Type B pancreatic cell (in vitro differentiated cells): ENCODE data around the gene ATP6V1F. TPM values are rescaled to one million over a fixed set of nuclear protein-coding genes. Genes with fewer than 3 reads are reported as not detected.

ENCODE experiments used
- DNase-seq: peaks from one replicate; pipeline ENCODE4 v3.0.0; 2021; ENCODE audit warnings: mixed read lengths; ENCODE audit not compliant: unreplicated experiment; ENCODE audit errors: extremely low spot score
- H3K27ac Mint-ChIP-seq: 2 replicates; pipeline ENCODE4 v1.8.0; 2021; ENCODE audit warnings: mild to moderate bottlenecking, mixed read lengths
- H3K27me3 Mint-ChIP-seq: 2 replicates; pipeline ENCODE4 v1.8.0; 2021; ENCODE audit warnings: mixed read lengths
- H3K36me3 Mint-ChIP-seq: 2 replicates; pipeline ENCODE4 v1.8.0; 2021; ENCODE audit warnings: mixed read lengths
- H3K4me1 Mint-ChIP-seq: one replicate; pipeline ENCODE4 v1.8.0; 2021; ENCODE audit warnings: mixed read lengths; ENCODE audit not compliant: unreplicated experiment
- H3K4me3 Mint-ChIP-seq: 2 replicates; pipeline ENCODE4 v1.8.0; 2021; ENCODE audit warnings: mild to moderate bottlenecking, mixed read lengths
- H3K9me3 Mint-ChIP-seq: 2 replicates; pipeline ENCODE4 v1.8.0; 2021; ENCODE audit warnings: mixed read lengths
- CTCF ChIP-seq: fragments of 200-600 bp; sonication (generic); conservative IDR thresholded peaks from 2 replicates; pipeline ENCODE4 v1.5.0; 2021; ENCODE audit warnings: antibody characterized with exemption, mild to moderate bottlenecking
- total RNA-seq: library from RNA; stranded (reverse); gene quantifications from 2 replicates; pipeline ENCODE4 v1.2.1, GENCODE V29; 2021; ENCODE audit warnings: low replicate concordance

ATP6V1F gene
- total RNA-seq, 1 donor from 2014 or later, result 144 TPM

DNA sequence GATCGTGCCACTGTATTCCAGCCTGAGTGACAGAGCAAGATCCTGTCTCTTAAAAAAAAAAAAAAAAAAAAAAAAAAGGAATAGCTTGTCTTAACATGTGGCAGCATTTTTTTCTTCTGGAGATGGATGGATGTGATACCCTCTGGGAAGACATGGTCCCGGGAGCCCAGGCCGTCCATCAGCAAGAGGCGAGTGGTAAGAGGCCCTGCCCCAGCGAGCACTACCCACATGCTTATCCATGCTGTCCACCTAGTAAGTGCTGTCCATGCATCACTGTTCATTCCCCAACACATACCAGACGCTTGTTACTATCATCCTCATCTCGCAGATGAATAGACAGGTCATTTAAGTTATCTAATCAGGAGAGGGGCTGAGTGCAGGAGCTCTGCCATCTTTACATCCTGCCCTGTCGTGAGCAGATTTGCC lies 12.9 kb downstream of the ATP6V1F start:
- DNase-seq, result no peak
- Mint-ChIP-seq H3K4me3 (no peak overlapping the region), H3K36me3 (no peaks in the 10 kb centered on the region), H3K27ac (no peak overlapping the region), H3K4me1 (no peaks in the 10 kb centered on the region), H3K9me3 (no peaks in the 10 kb centered on the region), H3K27me3 (peaks cover 12% of the 10 kb centered on the region)
- no peak for TF ChIP-seq CTCF

DNA sequence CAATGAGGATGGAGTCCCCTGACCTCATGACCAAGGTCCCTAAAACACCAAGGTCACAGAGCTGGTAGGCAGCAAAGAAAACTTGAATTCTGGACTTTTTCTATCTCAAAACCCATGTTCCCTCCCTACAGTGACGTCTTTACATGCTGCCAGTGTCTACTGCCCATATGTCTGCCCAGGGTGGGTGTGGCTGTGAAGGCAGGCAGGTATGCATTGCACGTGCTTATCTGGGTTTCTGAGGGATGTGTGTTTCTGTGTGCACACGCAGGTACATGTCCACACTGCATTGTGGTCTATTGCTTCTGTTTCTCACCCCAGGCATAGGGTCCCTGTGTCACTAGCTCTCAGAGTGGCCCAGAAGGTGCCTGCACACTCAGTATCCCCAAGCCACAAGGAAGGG lies 13.5 kb downstream of the ATP6V1F start:
- H3K27me3 Mint-ChIP-seq, result peaks cover 9% of the 10 kb centered on the region
- no peak overlapping the region for H3K4me3 Mint-ChIP-seq
- no peaks in the 10 kb centered on the region for H3K9me3 Mint-ChIP-seq
- H3K27ac Mint-ChIP-seq, result no peak overlapping the region
- no peak for TF ChIP-seq CTCF
- H3K36me3 Mint-ChIP-seq, result no peaks in the 10 kb centered on the region
- no peaks in the 10 kb centered on the region for H3K4me1 Mint-ChIP-seq
- DNase-seq, result no peak

- H3K36me3 Mint-ChIP-seq, result no peaks in the 10 kb centered on the region
- TF ChIP-seq CTCF, result no peak
- H3K4me3 Mint-ChIP-seq, result no peak overlapping the region
- DNase-seq, result no peak
- no peaks in the 10 kb centered on the region for H3K9me3 Mint-ChIP-seq
- H3K4me1 Mint-ChIP-seq, result no peaks in the 10 kb centered on the region
- H3K27me3 Mint-ChIP-seq, result peaks cover 7% of the 10 kb centered on the region
- H3K27ac Mint-ChIP-seq, result no peak overlapping the region
Observed at GRCh38 chr7:128876586-128876977, 13.9 kb downstream of the ATP6V1F start.

GRCh38 chr7:128876978-128877755 lies 14.5 kb downstream of the ATP6V1F start:
- Mint-ChIP-seq H3K36me3 (no peaks in the 10 kb centered on the region), H3K9me3 (no peaks in the 10 kb centered on the region), H3K4me3 (no peak overlapping the region), H3K4me1 (no peaks in the 10 kb centered on the region), H3K27me3 (peaks cover under 1% of the 10 kb centered on the region), H3K27ac (no peak overlapping the region)
- no peak for DNase-seq
- no peak for TF ChIP-seq CTCF

DNA sequence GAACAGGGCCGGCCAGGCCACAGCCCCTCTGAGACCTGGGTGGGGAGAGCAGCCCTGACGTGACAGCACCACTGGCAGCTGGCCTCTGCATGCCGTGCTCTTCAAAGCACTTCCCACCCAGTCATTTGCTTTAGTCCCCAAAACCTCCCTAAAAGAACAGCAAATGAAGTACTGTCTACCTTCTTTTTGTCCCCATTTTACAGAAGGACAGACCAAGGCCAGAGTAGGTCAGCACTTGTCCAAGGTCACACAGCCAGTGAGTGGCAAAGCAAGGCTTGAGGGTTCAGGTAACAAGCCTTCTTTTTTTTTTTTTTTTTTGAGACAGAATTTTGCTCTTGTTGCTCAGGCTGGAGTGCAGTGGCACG lies 15.1 kb downstream of the ATP6V1F start:
- H3K9me3 Mint-ChIP-seq, result no peaks in the 10 kb centered on the region
- H3K36me3 Mint-ChIP-seq, result no peaks in the 10 kb centered on the region
- no peak for TF ChIP-seq CTCF
- no peaks in the 10 kb centered on the region for H3K4me1 Mint-ChIP-seq
- no peak overlapping the region for H3K4me3 Mint-ChIP-seq
- no peaks in the 10 kb centered on the region for H3K27me3 Mint-ChIP-seq
- no peak overlapping the region for H3K27ac Mint-ChIP-seq
- DNase-seq, result no peak
